WERI-Rb-1 (cell line): ENCODE results near the gene EEF1G.
A peak's percentile ranks its signal among the peaks of the same experiment; 100 is the strongest.

Source experiments
- DNase-seq: peaks from one replicate; pipeline ENCODE4 v3.0.0-alpha.2; 2020
- H3K27ac ChIP-seq: fragments of 250-450 bp; sonication (Bioruptor Pico); 2 replicates; pipeline ENCODE4 v1.5.1; 2020; ENCODE audit warnings: mild to moderate bottlenecking, moderate library complexity
- H3K27me3 ChIP-seq: fragments of 250-450 bp; sonication (Bioruptor Pico); 2 replicates; pipeline ENCODE4 v1.5.1; 2021; ENCODE audit warnings: mild to moderate bottlenecking, low read depth, moderate library complexity; ENCODE audit not compliant: insufficient read depth, severe bottlenecking
- H3K36me3 ChIP-seq: fragments of 250-450 bp; sonication (Bioruptor Pico); 2 replicates; pipeline ENCODE4 v1.5.1; 2020; ENCODE audit warnings: mild to moderate bottlenecking, moderate library complexity
- H3K4me3 ChIP-seq: 2 replicates; pipeline ENCODE4 v1.5.1; 2011; ENCODE audit warnings: low read depth, mild to moderate bottlenecking, control low read depth, low read length
- H3K9me3 ChIP-seq: fragments of 250-450 bp; sonication (Bioruptor Pico); 2 replicates; pipeline ENCODE4 v1.5.1; 2021; ENCODE audit warnings: mild to moderate bottlenecking, moderate library complexity; ENCODE audit not compliant: severe bottlenecking
- CTCF ChIP-seq: IDR thresholded peaks from 2 replicates; pipeline ENCODE4 v1.5.1; 2011; ENCODE audit warnings: low read depth, mild to moderate bottlenecking, control low read depth, inconsistent platforms, low read length

Gene EEF1G

DNA sequence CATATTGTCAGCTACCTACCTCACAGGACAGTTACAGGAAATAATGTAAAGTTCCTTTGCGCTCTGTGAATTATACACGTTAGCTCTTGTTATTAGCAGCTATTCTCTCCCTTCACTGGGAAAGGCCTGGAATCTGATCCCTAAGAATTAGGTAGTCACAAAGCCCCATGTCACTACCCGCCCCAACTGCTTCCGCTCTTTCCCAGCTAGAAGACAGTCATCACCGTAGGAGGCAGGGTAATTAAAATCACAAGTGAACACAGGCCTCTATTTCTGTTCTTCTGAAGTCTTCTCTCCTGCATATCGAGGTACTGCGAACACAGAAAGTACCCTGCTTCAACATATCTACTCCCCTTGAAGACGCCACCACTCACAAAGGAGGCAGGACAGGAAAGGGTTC is 14.5 kb downstream of the EEF1G start:
- no peak overlapping the region for H3K4me3 ChIP-seq
- no peak for DNase-seq
- H3K27ac ChIP-seq, result no peak overlapping the region
- no peak for TF ChIP-seq CTCF
- peaks cover 73% of the 10 kb centered on the region for H3K36me3 ChIP-seq
- no peaks in the 10 kb centered on the region for H3K9me3 ChIP-seq
- no peaks in the 10 kb centered on the region for H3K27me3 ChIP-seq

- no peak for TF ChIP-seq CTCF
- DNase-seq, result no peak
- no peaks in the 10 kb centered on the region for H3K9me3 ChIP-seq
- H3K36me3 ChIP-seq, result peaks cover 68% of the 10 kb centered on the region
- no peaks in the 10 kb centered on the region for H3K27me3 ChIP-seq
- no peak overlapping the region for H3K27ac ChIP-seq
- no peak overlapping the region for H3K4me3 ChIP-seq
Measured at GRCh38 chr11:62558669-62559068, 15.0 kb downstream of the EEF1G start.

GRCh38 chr11:62556875-62557631 is 16.6 kb downstream of the EEF1G start:
- H3K9me3 ChIP-seq, result no peaks in the 10 kb centered on the region
- no peak overlapping the region for H3K27ac ChIP-seq
- DNase-seq, result no peak
- peaks cover 53% of the 10 kb centered on the region for H3K36me3 ChIP-seq
- TF ChIP-seq CTCF, result no peak
- H3K27me3 ChIP-seq, result no peaks in the 10 kb centered on the region
- H3K4me3 ChIP-seq, result no peak overlapping the region

DNA sequence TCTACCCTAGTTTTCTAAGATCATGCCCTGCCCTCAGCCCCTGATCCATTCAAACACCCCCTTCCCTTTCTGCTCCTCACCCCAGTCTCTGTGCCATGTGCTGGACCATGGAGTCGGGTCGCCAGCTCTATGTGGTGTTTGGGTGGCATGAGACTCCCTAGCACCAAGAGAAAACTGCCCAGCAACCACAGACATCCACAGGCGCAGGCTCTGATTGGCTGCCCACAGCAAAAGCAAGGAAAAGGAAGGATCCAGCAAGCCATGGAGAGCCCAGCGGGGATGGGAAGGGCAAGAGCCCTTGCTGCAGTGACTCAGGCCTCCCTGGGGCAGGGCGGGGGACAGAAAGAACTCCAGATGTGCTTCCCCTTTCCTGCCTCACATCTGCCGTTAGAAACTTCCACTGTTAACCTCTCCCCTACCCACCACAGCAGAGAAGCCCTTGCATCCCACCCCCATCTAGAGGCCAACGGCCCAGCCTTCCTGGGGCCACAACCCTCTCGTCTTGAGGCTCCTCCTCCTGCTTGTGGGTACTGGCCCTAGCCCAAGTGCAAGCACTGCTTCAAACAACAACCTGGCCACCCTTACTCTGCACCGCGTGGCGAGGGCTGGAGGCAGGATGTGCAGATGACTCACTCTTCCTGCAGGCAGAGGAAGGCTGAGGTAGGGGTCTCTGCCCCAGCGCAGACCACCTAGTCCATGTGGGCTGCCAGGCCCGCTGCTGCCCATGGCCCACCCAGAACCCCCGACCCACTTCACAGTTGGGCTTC is 17.4 kb downstream of the EEF1G start:
- no peak overlapping the region for H3K27ac ChIP-seq

DNA sequence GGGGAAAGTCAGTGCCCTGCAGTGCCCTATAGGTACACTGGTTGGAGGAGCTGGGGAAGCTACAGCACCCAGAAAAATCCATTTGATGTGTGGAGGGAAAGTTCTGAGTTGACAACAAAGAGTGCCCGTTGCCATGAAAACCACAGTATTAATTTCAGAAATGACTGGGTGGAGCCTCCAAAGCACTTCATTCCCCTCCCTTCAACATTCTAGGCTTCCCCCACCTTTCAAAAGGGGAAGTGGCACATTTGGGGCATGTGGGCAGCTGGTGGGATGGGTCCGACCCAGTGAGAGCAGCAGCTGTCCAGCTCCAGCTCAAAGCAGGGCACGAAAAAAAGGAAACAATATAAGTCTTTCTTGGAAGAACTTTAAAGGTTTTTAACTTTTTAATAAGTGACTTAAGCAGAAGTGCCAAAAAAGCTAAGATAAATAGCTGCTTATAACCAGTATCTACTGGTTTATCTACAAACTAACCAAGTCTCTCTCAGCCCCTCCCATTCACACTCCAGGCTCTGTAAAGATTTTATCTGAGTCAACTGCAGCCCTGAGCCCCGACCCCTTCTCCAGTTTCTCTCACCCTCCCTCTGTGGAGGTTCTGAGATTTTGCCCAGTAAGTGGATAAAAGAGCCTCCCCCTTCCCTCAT is 18.1 kb downstream of the EEF1G start:
- no peak for DNase-seq
- no peak for TF ChIP-seq CTCF
- H3K4me3 ChIP-seq, result no peak overlapping the region

More for the DNA sequence above, 17.4 kb downstream of the EEF1G start:
- Histone ChIP-seq H3K36me3 (peaks cover 52% of the 10 kb centered on the region), H3K27me3 (no peaks in the 10 kb centered on the region), H3K4me3 (no peak overlapping the region), H3K9me3 (no peaks in the 10 kb centered on the region)
- DNase-seq, result peak; percentile 78
- no peak for TF ChIP-seq CTCF

More for the DNA sequence above, 18.1 kb downstream of the EEF1G start:
- no peak overlapping the region; the same call in 1 of the 2 replicates for H3K27ac ChIP-seq
- no peaks in the 10 kb centered on the region for H3K27me3 ChIP-seq
- peaks cover 46% of the 10 kb centered on the region for H3K36me3 ChIP-seq
- no peaks in the 10 kb centered on the region for H3K9me3 ChIP-seq
